ENCODE measurements around the gene PPIP5K1. TPM values are rescaled to one million over a fixed set of nuclear protein-coding genes. Genes with fewer than 3 reads are reported as not detected.

Gene PPIP5K1
- total and polyA plus RNA-seq, 3 experiments from 2014 or later = 7.1 to 35.6 (median 26.9) TPM

- CTCF ChIA-PET = interaction anchor here (1.2 kb wide), 1 partner anchor 15 kb away, joined by 3 read pairs; no protein-coding TSS in a partner anchor
- POLR2A ChIA-PET = no interaction called here
- H3K27ac Mint-ChIP-seq = no peak overlapping the region
Measured at GRCh38 chr15:43499635-43500034, 90.4 kb downstream of the PPIP5K1 start.

GRCh38 chr15:43498990-43499389 lies 91.0 kb downstream of the PPIP5K1 start:
- no peaks in the 10 kb centered on the region for H3K9me3 ChIP-seq (ENCODE audit: low read length)
- H3K4me3 ChIP-seq (ENCODE audit: low read length) = no peak overlapping the region
- no peaks in the 10 kb centered on the region for H3K4me1 ChIP-seq (ENCODE audit: insufficient read depth, low read length)
- H3K27ac ChIP-seq (ENCODE audit: low read depth, low read length) = no peak overlapping the region
- CTCF ChIA-PET = no interaction called here
- Mint-ChIP-seq H3K27ac (peak overlapping the region in 1 of 8 donors; percentile 47), H3K4me1 (peaks cover 0 to under 1% (median under 1%) of the 10 kb centered on the region in 3 donors), H3K4me3 (no peak overlapping the region), H3K9me3 (no peaks in the 10 kb centered on the region), H3K27me3 (no peaks in the 10 kb centered on the region), H3K36me3 (peaks cover 0 to 3% (median 1%) of the 10 kb centered on the region in 3 donors)
- no peaks in the 10 kb centered on the region for H3K36me3 ChIP-seq (ENCODE audit: insufficient read depth, low read length)
- no peak for DNase-seq
- H3K27me3 ChIP-seq (ENCODE audit: insufficient read depth, low read length, poor library complexity, severe bottlenecking) = no peaks in the 10 kb centered on the region
- POLR2A ChIA-PET = no interaction called here

More at GRCh38 chr15:43499635-43500034, 90.4 kb downstream of the PPIP5K1 start:
- Mint-ChIP-seq H3K36me3 (peaks cover 0 to 3% (median 1%) of the 10 kb centered on the region in 3 donors), H3K9me3 (no peaks in the 10 kb centered on the region), H3K4me1 (no peaks in the 10 kb centered on the region), H3K4me3 (no peak overlapping the region), H3K27me3 (no peaks in the 10 kb centered on the region)
- Histone ChIP-seq H3K4me1 (ENCODE audit: insufficient read depth, low read length) (no peaks in the 10 kb centered on the region), H3K36me3 (ENCODE audit: insufficient read depth, low read length) (no peaks in the 10 kb centered on the region), H3K4me3 (ENCODE audit: low read length) (no peak overlapping the region), H3K9me3 (ENCODE audit: low read length) (no peaks in the 10 kb centered on the region), H3K27ac (ENCODE audit: low read depth, low read length) (no peak overlapping the region), H3K27me3 (ENCODE audit: insufficient read depth, low read length, poor library complexity, severe bottlenecking) (no peaks in the 10 kb centered on the region)
- DNase-seq = no peak

- Mint-ChIP-seq H3K27ac (peak overlapping the region; percentile 75 to 99 (median 98)), H3K36me3 (peaks cover 0 to 26% (median 0%) of the 10 kb centered on the region in 3 donors), H3K4me1 (peaks cover 26 to 38% (median 32%) of the 10 kb centered on the region in 3 donors), H3K9me3 (no peaks in the 10 kb centered on the region), H3K27me3 (no peaks in the 10 kb centered on the region), H3K4me3 (peak overlapping the region; percentile 89 to 98 (median 94))
- Histone ChIP-seq H3K27me3 (ENCODE audit: insufficient read depth, low read length, poor library complexity, severe bottlenecking) (no peaks in the 10 kb centered on the region), H3K4me3 (ENCODE audit: low read length) (peak overlapping the region; percentile 85), H3K36me3 (ENCODE audit: insufficient read depth, low read length) (no peaks in the 10 kb centered on the region), H3K9me3 (ENCODE audit: low read length) (no peaks in the 10 kb centered on the region), H3K27ac (ENCODE audit: low read depth, low read length) (peak overlapping the region; percentile 92), H3K4me1 (ENCODE audit: insufficient read depth, low read length) (peaks cover 20% of the 10 kb centered on the region)
- CTCF ChIA-PET = interaction anchor here (1.2 to 2.6 kb wide), 2 partner anchors 17 to 21 kb away, joined by 3 to 20 read pairs; no protein-coding TSS in a partner anchor
- no peak for DNase-seq
- POLR2A ChIA-PET = interaction anchor here (2.3 kb wide), 1 partner anchor 17 kb away, joined by 27 read pairs; no protein-coding TSS in a partner anchor
Measured at GRCh38 chr15:43493703-43494472, 96.1 kb downstream of the PPIP5K1 start.

- Histone ChIP-seq H3K9me3 (ENCODE audit: low read length) (no peaks in the 10 kb centered on the region), H3K27me3 (ENCODE audit: insufficient read depth, low read length, poor library complexity, severe bottlenecking) (no peaks in the 10 kb centered on the region), H3K4me1 (ENCODE audit: insufficient read depth, low read length) (peaks cover 20% of the 10 kb centered on the region), H3K27ac (ENCODE audit: low read depth, low read length) (peak within 1 kb of the TSS; percentile 92), H3K4me3 (ENCODE audit: low read length) (peak within 1 kb of the TSS; percentile 85), H3K36me3 (ENCODE audit: insufficient read depth, low read length) (no peaks in the 10 kb centered on the region)
- peak within 1 kb of the TSS; percentile 89 to 98 (median 94) for H3K4me3 Mint-ChIP-seq
- ChIA-PET POLR2A (interaction anchor here (2.3 kb wide), 1 partner anchor 18 kb away, joined by 27 read pairs; no protein-coding TSS in a partner anchor), CTCF (interaction anchor here (1.2 to 2.6 kb wide), 2 partner anchors 18 to 22 kb away, joined by 3 to 20 read pairs; no protein-coding TSS in a partner anchor)
- H3K27me3 Mint-ChIP-seq = no peaks in the 10 kb centered on the region
- H3K27ac Mint-ChIP-seq = peak within 1 kb of the TSS; percentile 75 to 99 (median 98)
- H3K9me3 Mint-ChIP-seq = no peaks in the 10 kb centered on the region
- peaks cover 28 to 40% (median 38%) of the 10 kb centered on the region in 3 donors for H3K4me1 Mint-ChIP-seq
- DNase-seq = peak; percentile 91 to 97 (median 93)
- peaks cover 0 to 33% (median 2%) of the 10 kb centered on the region in 3 donors for H3K36me3 Mint-ChIP-seq
Measured at GRCh38 chr15:43492673-43493601, 97.1 kb downstream of the PPIP5K1 start, which contains the start of gene TP53BP1. TSS of gene TP53BP1 (minus strand) at chr15:43493156. CDS start at chr15:43493043, 113 bp downstream.

- Histone ChIP-seq H3K27ac (ENCODE audit: low read depth, low read length) (peak overlapping the region; percentile 92), H3K27me3 (ENCODE audit: insufficient read depth, low read length, poor library complexity, severe bottlenecking) (no peaks in the 10 kb centered on the region), H3K4me1 (ENCODE audit: insufficient read depth, low read length) (peaks cover 20% of the 10 kb centered on the region), H3K4me3 (ENCODE audit: low read length) (peak overlapping the region; percentile 85), H3K9me3 (ENCODE audit: low read length) (no peaks in the 10 kb centered on the region), H3K36me3 (ENCODE audit: insufficient read depth, low read length) (no peaks in the 10 kb centered on the region)
- peak overlapping the region; percentile 89 to 98 (median 94) for H3K4me3 Mint-ChIP-seq
- ChIA-PET CTCF (interaction anchor here (2.6 kb wide), 1 partner anchor 19 kb away, joined by 20 read pairs; no protein-coding TSS in a partner anchor), POLR2A (interaction anchor here (2.3 kb wide), 1 partner anchor 19 kb away, joined by 27 read pairs; no protein-coding TSS in a partner anchor)
- H3K36me3 Mint-ChIP-seq = peaks cover 0 to 38% (median 2%) of the 10 kb centered on the region in 3 donors
- peak overlapping the region; percentile 75 to 99 (median 98) for H3K27ac Mint-ChIP-seq
- H3K4me1 Mint-ChIP-seq = peaks cover 28 to 40% (median 38%) of the 10 kb centered on the region in 3 donors
- no peak for DNase-seq
- H3K9me3 Mint-ChIP-seq = no peaks in the 10 kb centered on the region
- H3K27me3 Mint-ChIP-seq = no peaks in the 10 kb centered on the region
Measured at GRCh38 chr15:43492266-43492665, 97.7 kb downstream of the PPIP5K1 start.

GRCh38 chr15:43489191-43489590 lies 100.8 kb downstream of the PPIP5K1 start:
- H3K27me3 Mint-ChIP-seq = no peaks in the 10 kb centered on the region

GRCh38 chr15:43488790-43489189 lies 101.2 kb downstream of the PPIP5K1 start:
- Mint-ChIP-seq H3K36me3 (peaks cover 0 to 57% (median 4%) of the 10 kb centered on the region in 3 donors), H3K4me3 (no peak overlapping the region), H3K4me1 (peaks cover 34 to 43% (median 42%) of the 10 kb centered on the region in 3 donors), H3K27ac (peak overlapping the region in 3 of 8 donors; percentile 23 to 65 (median 61)), H3K27me3 (no peaks in the 10 kb centered on the region), H3K9me3 (no peaks in the 10 kb centered on the region)
- Histone ChIP-seq H3K27me3 (ENCODE audit: insufficient read depth, low read length, poor library complexity, severe bottlenecking) (no peaks in the 10 kb centered on the region), H3K4me3 (ENCODE audit: low read length) (no peak overlapping the region), H3K36me3 (ENCODE audit: insufficient read depth, low read length) (no peaks in the 10 kb centered on the region), H3K4me1 (ENCODE audit: insufficient read depth, low read length) (peaks cover 20% of the 10 kb centered on the region), H3K27ac (ENCODE audit: low read depth, low read length) (no peak overlapping the region), H3K9me3 (ENCODE audit: low read length) (no peaks in the 10 kb centered on the region)
- ChIA-PET POLR2A (no interaction called here), CTCF (interaction anchor here (1.1 to 2.4 kb wide), 2 partner anchors 23 to 26 kb away, joined by 4 to 10 read pairs; no protein-coding TSS in a partner anchor)
- no peak for DNase-seq

More at GRCh38 chr15:43489191-43489590, 100.8 kb downstream of the PPIP5K1 start:
- Histone ChIP-seq H3K4me1 (ENCODE audit: insufficient read depth, low read length) (peaks cover 20% of the 10 kb centered on the region), H3K36me3 (ENCODE audit: insufficient read depth, low read length) (no peaks in the 10 kb centered on the region), H3K27ac (ENCODE audit: low read depth, low read length) (no peak overlapping the region), H3K9me3 (ENCODE audit: low read length) (no peaks in the 10 kb centered on the region), H3K4me3 (ENCODE audit: low read length) (no peak overlapping the region), H3K27me3 (ENCODE audit: insufficient read depth, low read length, poor library complexity, severe bottlenecking) (no peaks in the 10 kb centered on the region)
- H3K27ac Mint-ChIP-seq = peak overlapping the region in 7 of 8 donors; percentile 3 to 65 (median 31)
- ChIA-PET POLR2A (no interaction called here), CTCF (interaction anchor here (1.1 to 2.4 kb wide), 2 partner anchors 22 to 25 kb away, joined by 4 to 10 read pairs; no protein-coding TSS in a partner anchor)
- H3K9me3 Mint-ChIP-seq = no peaks in the 10 kb centered on the region
- DNase-seq = no peak
- peaks cover 33 to 42% (median 41%) of the 10 kb centered on the region in 3 donors for H3K4me1 Mint-ChIP-seq
- peak overlapping the region in 1 of 7 donors; percentile 23 for H3K4me3 Mint-ChIP-seq
- H3K36me3 Mint-ChIP-seq = peaks cover 0 to 53% (median 4%) of the 10 kb centered on the region in 3 donors

All from CD8-positive, alpha-beta memory T cell (primary cell).